ENCODE measurements around the gene STAU1.
"Not testable (repeated sequence)": the region's sequence is repeated elsewhere in the genome, so short reads cannot be mapped to it uniquely, and the experiment has no call there.

Gene STAU1

DNA sequence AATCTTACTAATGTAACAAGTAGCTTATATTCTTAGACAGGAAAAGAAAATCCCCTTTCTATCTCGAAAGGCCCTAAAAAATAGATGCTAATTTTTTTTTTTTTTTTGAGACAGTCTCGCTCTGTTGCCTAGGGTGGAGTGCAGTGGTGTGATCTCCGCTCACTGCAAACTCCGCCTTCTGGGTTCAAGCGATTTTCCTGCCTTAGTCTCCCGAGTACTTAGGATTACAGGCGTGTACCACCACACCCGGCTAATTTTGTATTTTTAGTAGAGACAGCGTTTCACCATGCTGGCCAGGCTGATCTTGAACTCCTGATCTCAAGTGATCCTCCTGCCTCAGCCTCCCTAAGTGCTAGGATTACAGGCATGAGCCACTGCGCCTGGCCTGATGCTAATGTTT, 19.3 kb downstream of the STAU1 start:
- H3K27me3 ChIP-seq (replicated peaks in 2 of 5; ENCODE audit: control insufficient read depth in 4 of 5, insufficient read depth in 5 of 5, low read length in 4 of 5); H3K4me3 ChIP-seq (ENCODE audit: control insufficient read depth in 1 of 7, extremely low read depth in 1 of 7, insufficient read depth in 4 of 7, low read depth in 2 of 7, low read length in 6 of 7); H3K9me3 ChIP-seq (ENCODE audit: control extremely low read depth in 1 of 5, control insufficient read depth in 4 of 5, insufficient read depth in 2 of 5, low read depth in 1 of 5, low read length in 4 of 5); POLR2A ChIA-PET; DNase-seq; H3K27ac ChIP-seq (ENCODE audit: insufficient read depth in 1 of 2, low read depth in 1 of 2, low read length in 2 of 2, poor library complexity in 1 of 2, severe bottlenecking in 2 of 2): not testable (repeated sequence)
- CTCF ChIA-PET: interaction anchor here (0.6 to 2.2 kb wide), 2 partner anchors 8 to 90 kb away, joined by 3 to 7 read pairs; no protein-coding TSS in a partner anchor
- Histone ChIP-seq H3K4me1 (ENCODE audit: control extremely low read depth in 1 of 4, control insufficient read depth in 4 of 4, insufficient read depth in 4 of 4, low read length in 3 of 4) (peaks cover 0 to 18% (median 9%) of the 10 kb centered on the region in 4 experiments), H3K36me3 (ENCODE audit: control insufficient read depth in 4 of 4, insufficient read depth in 4 of 4, low read length in 3 of 4) (peaks cover 8 to 35% (median 18%) of the 10 kb centered on the region in 4 experiments)
- WGBS (ENCODE audit: insufficient coverage): 96% methylated on average over 3 of the region's 10 CpGs

DNA sequence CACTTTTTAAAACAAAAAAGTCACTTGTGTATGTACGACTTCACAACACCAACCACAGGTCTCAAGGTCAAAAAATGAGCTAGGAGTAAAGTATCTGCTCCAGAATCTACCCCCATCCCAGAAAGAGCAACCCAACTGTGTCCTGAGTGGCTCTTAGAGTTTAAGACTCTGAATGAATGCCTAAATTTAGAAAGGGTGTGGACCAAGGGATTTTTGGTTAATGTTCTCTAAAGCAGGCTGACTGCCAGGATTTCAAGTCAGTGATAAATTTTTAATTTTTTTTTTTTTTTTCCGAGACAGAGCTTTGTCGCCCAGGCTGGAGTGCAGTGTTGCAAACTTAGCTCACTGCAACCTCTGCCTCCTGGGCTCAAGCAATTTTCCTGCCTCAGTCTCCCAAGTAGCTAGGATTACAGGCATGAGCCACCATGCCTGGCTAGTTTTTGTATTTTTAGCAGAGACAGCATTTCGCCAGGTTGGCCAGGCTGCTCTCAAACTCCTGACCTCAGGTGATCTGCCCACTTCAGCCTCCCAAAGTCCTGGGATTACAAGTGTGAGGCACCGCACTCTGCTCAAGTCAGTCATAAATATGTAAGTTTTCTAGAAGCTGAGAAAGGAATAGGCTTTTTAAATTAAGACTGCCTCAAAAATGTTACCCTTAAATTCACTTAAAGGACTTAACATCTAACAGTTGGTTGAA, 20.2 kb downstream of the STAU1 start:
- Histone ChIP-seq H3K27me3 (replicated peaks in 2 of 5; ENCODE audit: control insufficient read depth in 4 of 5, insufficient read depth in 5 of 5, low read length in 4 of 5) (no peaks in the 10 kb centered on the region), H3K4me3 (ENCODE audit: control insufficient read depth in 1 of 7, extremely low read depth in 1 of 7, insufficient read depth in 4 of 7, low read depth in 2 of 7, low read length in 6 of 7) (no peak overlapping the region), H3K27ac (ENCODE audit: insufficient read depth in 1 of 2, low read depth in 1 of 2, low read length in 2 of 2, poor library complexity in 1 of 2, severe bottlenecking in 2 of 2) (no peak overlapping the region), H3K36me3 (ENCODE audit: control insufficient read depth in 4 of 4, insufficient read depth in 4 of 4, low read length in 3 of 4) (peaks cover 8 to 31% (median 18%) of the 10 kb centered on the region in 4 experiments), H3K9me3 (ENCODE audit: control extremely low read depth in 1 of 5, control insufficient read depth in 4 of 5, insufficient read depth in 2 of 5, low read depth in 1 of 5, low read length in 4 of 5) (no peaks in the 10 kb centered on the region), H3K4me1 (ENCODE audit: control extremely low read depth in 1 of 4, control insufficient read depth in 4 of 4, insufficient read depth in 4 of 4, low read length in 3 of 4) (peaks cover 0 to 18% (median 9%) of the 10 kb centered on the region in 4 experiments)
- 96% methylated on average over 3 of the region's 5 CpGs for WGBS (ENCODE audit: insufficient coverage)
- DNase-seq: no peak
- CTCF ChIA-PET: interaction anchor here (0.6 to 2.2 kb wide), 5 partner anchors 9 to 91 kb away, joined by 3 to 13 read pairs (median 3); no protein-coding TSS in a partner anchor
- POLR2A ChIA-PET: no interaction called here

DNA sequence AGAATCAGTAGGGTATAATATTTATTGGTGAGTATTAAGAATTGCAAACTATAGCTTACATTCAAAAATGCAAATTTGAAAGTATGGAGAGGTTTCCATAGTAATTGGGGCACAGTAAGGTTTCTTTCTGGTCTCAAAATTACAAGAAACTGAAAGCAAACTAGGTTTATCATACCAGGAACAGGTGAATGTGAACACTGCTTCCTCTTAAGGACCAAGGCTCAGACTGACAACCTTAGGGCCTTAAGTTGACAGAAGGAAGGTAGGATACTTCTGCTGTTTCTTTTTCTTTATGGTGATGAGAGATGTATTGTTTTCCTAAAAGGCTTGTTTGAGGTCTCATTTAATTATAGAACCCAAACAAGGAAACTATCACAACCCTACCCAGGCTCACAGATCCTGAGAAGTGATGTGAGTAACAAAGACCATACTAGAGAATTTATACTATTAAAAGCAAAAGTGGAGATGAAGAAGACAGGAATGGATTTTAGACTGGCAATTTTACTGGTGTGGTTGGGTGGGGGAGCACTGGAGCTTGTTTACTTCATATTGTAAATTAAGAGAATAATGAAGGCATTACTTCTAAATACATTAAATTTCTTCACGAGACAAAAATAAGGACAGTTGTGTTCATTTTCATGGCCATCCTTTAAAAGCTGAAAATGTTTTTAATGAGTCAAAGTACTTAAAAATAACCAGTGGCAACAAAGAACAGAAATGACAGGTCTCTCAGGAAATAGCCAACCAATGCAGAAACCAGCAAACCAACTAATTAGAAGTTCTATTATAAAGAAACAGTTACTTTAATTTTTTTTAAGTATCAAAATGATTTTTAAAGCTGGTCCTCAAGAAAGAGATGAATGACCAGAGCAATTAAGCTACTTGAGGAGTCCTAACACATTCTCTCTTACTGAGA, 21.3 kb downstream of the STAU1 start:
- Histone ChIP-seq H3K4me3 (ENCODE audit: control insufficient read depth in 1 of 7, extremely low read depth in 1 of 7, insufficient read depth in 4 of 7, low read depth in 2 of 7, low read length in 6 of 7) (no peak overlapping the region), H3K9me3 (ENCODE audit: control extremely low read depth in 1 of 5, control insufficient read depth in 4 of 5, insufficient read depth in 2 of 5, low read depth in 1 of 5, low read length in 4 of 5) (no peaks in the 10 kb centered on the region), H3K36me3 (ENCODE audit: control insufficient read depth in 4 of 4, insufficient read depth in 4 of 4, low read length in 3 of 4) (peaks cover 10 to 29% (median 14%) of the 10 kb centered on the region in 4 experiments), H3K27me3 (replicated peaks in 2 of 5; ENCODE audit: control insufficient read depth in 4 of 5, insufficient read depth in 5 of 5, low read length in 4 of 5) (no peaks in the 10 kb centered on the region), H3K27ac (ENCODE audit: insufficient read depth in 1 of 2, low read depth in 1 of 2, low read length in 2 of 2, poor library complexity in 1 of 2, severe bottlenecking in 2 of 2) (peak overlapping the region in 1 of 2 experiments; percentile 25), H3K4me1 (ENCODE audit: control extremely low read depth in 1 of 4, control insufficient read depth in 4 of 4, insufficient read depth in 4 of 4, low read length in 3 of 4) (peaks cover 0 to 18% (median 8%) of the 10 kb centered on the region in 4 experiments)
- CTCF ChIA-PET: interaction anchor here (0.9 to 2.2 kb wide), 5 partner anchors 10 to 80 kb away, joined by 3 to 13 read pairs (median 3); no protein-coding TSS in a partner anchor
- peak in 2 of 3 donors; percentile 28 to 40 for DNase-seq
- no CpG with 5 or more reads among the region's 1 CpG for WGBS (ENCODE audit: insufficient coverage)
- POLR2A ChIA-PET: interaction anchor here (0.6 kb wide), 1 partner anchor 18 kb away, joined by 3 read pairs; no protein-coding TSS in a partner anchor

- Histone ChIP-seq H3K27ac (ENCODE audit: insufficient read depth in 1 of 2, low read depth in 1 of 2, low read length in 2 of 2, poor library complexity in 1 of 2, severe bottlenecking in 2 of 2) (peak overlapping the region in 1 of 2 experiments; percentile 25), H3K9me3 (ENCODE audit: control extremely low read depth in 1 of 5, control insufficient read depth in 4 of 5, insufficient read depth in 2 of 5, low read depth in 1 of 5, low read length in 4 of 5) (no peaks in the 10 kb centered on the region), H3K27me3 (replicated peaks in 2 of 5; ENCODE audit: control insufficient read depth in 4 of 5, insufficient read depth in 5 of 5, low read length in 4 of 5) (no peaks in the 10 kb centered on the region), H3K36me3 (ENCODE audit: control insufficient read depth in 4 of 4, insufficient read depth in 4 of 4, low read length in 3 of 4) (peaks cover 12 to 39% (median 15%) of the 10 kb centered on the region in 4 experiments), H3K4me1 (ENCODE audit: control extremely low read depth in 1 of 4, control insufficient read depth in 4 of 4, insufficient read depth in 4 of 4, low read length in 3 of 4) (peaks cover 0 to 18% (median 8%) of the 10 kb centered on the region in 4 experiments), H3K4me3 (ENCODE audit: control insufficient read depth in 1 of 7, extremely low read depth in 1 of 7, insufficient read depth in 4 of 7, low read depth in 2 of 7, low read length in 6 of 7) (no peak overlapping the region)
- no peak for DNase-seq
- ChIA-PET CTCF (interaction anchor here (1.2 to 2.1 kb wide), 4 partner anchors 15 to 51 kb away, joined by 4 to 13 read pairs (median 7); no protein-coding TSS in a partner anchor), POLR2A (interaction anchor here (0.9 kb wide), 1 partner anchor 20 kb away, joined by 3 read pairs; no protein-coding TSS in a partner anchor)
- 100% methylated on average over 2 of the region's 5 CpGs for WGBS (ENCODE audit: insufficient coverage)
Measured at GRCh38 chr20:49165611-49166010, 22.5 kb downstream of the STAU1 start.

DNA sequence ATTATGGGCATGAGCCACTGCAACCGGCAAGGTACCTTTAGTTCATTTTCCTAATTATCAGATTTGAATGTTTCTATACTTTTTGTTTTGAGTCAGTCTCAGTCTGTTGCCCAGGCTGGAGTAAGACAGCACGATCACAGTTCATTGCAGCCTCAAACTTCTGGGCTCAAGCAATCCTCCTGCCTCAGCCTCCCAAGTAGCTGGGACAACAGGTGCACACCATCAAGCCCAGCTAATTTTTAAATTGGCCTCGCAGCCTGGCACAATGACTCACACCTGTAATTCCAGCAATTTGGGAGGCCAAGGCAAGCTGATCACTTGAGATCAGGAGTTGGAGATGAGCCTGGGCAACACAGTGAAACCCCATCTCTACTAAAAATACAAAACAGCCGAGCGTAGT, 24.4 kb downstream of the STAU1 start:
- no peaks in the 10 kb centered on the region for H3K9me3 ChIP-seq (ENCODE audit: control extremely low read depth in 1 of 5, control insufficient read depth in 4 of 5, insufficient read depth in 2 of 5, low read depth in 1 of 5, low read length in 4 of 5)
- no peak overlapping the region for H3K4me3 ChIP-seq (ENCODE audit: control insufficient read depth in 1 of 7, extremely low read depth in 1 of 7, insufficient read depth in 4 of 7, low read depth in 2 of 7, low read length in 6 of 7)
- CTCF ChIA-PET: interaction anchor here (1.2 kb wide), 1 partner anchor 17 kb away, joined by 7 read pairs; no protein-coding TSS in a partner anchor
- H3K4me1 ChIP-seq (ENCODE audit: control extremely low read depth in 1 of 4, control insufficient read depth in 4 of 4, insufficient read depth in 4 of 4, low read length in 3 of 4): peaks cover 0 to 18% (median 8%) of the 10 kb centered on the region in 4 experiments
- H3K27ac ChIP-seq (ENCODE audit: insufficient read depth in 1 of 2, low read depth in 1 of 2, low read length in 2 of 2, poor library complexity in 1 of 2, severe bottlenecking in 2 of 2): no peak overlapping the region
- peaks cover 17 to 49% (median 20%) of the 10 kb centered on the region in 4 experiments for H3K36me3 ChIP-seq (ENCODE audit: control insufficient read depth in 4 of 4, insufficient read depth in 4 of 4, low read length in 3 of 4)
- H3K27me3 ChIP-seq (replicated peaks in 2 of 5; ENCODE audit: control insufficient read depth in 4 of 5, insufficient read depth in 5 of 5, low read length in 4 of 5): no peaks in the 10 kb centered on the region
- 80% methylated on average over 1 of the region's 5 CpGs for WGBS (ENCODE audit: insufficient coverage)
- DNase-seq: no peak
- POLR2A ChIA-PET: no interaction called here

GRCh38 chr20:49161428-49162152, 26.5 kb downstream of the STAU1 start:
- WGBS (ENCODE audit: insufficient coverage): 98% methylated on average over 4 of the region's 6 CpGs
- Histone ChIP-seq H3K9me3 (ENCODE audit: control extremely low read depth in 1 of 5, control insufficient read depth in 4 of 5, insufficient read depth in 2 of 5, low read depth in 1 of 5, low read length in 4 of 5) (no peaks in the 10 kb centered on the region), H3K27me3 (replicated peaks in 2 of 5; ENCODE audit: control insufficient read depth in 4 of 5, insufficient read depth in 5 of 5, low read length in 4 of 5) (no peaks in the 10 kb centered on the region), H3K27ac (ENCODE audit: insufficient read depth in 1 of 2, low read depth in 1 of 2, low read length in 2 of 2, poor library complexity in 1 of 2, severe bottlenecking in 2 of 2) (no peak overlapping the region), H3K36me3 (ENCODE audit: control insufficient read depth in 4 of 4, insufficient read depth in 4 of 4, low read length in 3 of 4) (peaks cover 18 to 57% (median 21%) of the 10 kb centered on the region in 4 experiments), H3K4me1 (ENCODE audit: control extremely low read depth in 1 of 4, control insufficient read depth in 4 of 4, insufficient read depth in 4 of 4, low read length in 3 of 4) (peaks cover 0 to 3% (median under 1%) of the 10 kb centered on the region in 4 experiments), H3K4me3 (ENCODE audit: control insufficient read depth in 1 of 7, extremely low read depth in 1 of 7, insufficient read depth in 4 of 7, low read depth in 2 of 7, low read length in 6 of 7) (no peak overlapping the region)
- ChIA-PET CTCF (interaction anchor here (0.6 to 0.7 kb wide), 2 partner anchors 18 to 29 kb away, joined by 3 to 4 read pairs; no protein-coding TSS in a partner anchor), POLR2A (no interaction called here)
- no peak for DNase-seq
